Ishikawa (cell line): ENCODE data around the gene ALDH18A1.

Experiments
- EGR1 ChIP-seq: IDR thresholded peaks from 2 replicates; pipeline ENCODE4 v1.6.1; 2012
- TAF1 ChIP-seq: IDR thresholded peaks from 2 replicates; pipeline ENCODE4 v1.6.1; 2012; ENCODE audit warnings: low read depth, mild to moderate bottlenecking
- ZBTB7A ChIP-seq: IDR thresholded peaks from 2 replicates; pipeline ENCODE4 v1.6.1; 2012; ENCODE audit warnings: low read depth
- TF ChIP-seq, protein P1 (sequence below): IDR thresholded peaks from 2 replicates; pipeline ENCODE4 v1.6.1; 2012

DNA sequence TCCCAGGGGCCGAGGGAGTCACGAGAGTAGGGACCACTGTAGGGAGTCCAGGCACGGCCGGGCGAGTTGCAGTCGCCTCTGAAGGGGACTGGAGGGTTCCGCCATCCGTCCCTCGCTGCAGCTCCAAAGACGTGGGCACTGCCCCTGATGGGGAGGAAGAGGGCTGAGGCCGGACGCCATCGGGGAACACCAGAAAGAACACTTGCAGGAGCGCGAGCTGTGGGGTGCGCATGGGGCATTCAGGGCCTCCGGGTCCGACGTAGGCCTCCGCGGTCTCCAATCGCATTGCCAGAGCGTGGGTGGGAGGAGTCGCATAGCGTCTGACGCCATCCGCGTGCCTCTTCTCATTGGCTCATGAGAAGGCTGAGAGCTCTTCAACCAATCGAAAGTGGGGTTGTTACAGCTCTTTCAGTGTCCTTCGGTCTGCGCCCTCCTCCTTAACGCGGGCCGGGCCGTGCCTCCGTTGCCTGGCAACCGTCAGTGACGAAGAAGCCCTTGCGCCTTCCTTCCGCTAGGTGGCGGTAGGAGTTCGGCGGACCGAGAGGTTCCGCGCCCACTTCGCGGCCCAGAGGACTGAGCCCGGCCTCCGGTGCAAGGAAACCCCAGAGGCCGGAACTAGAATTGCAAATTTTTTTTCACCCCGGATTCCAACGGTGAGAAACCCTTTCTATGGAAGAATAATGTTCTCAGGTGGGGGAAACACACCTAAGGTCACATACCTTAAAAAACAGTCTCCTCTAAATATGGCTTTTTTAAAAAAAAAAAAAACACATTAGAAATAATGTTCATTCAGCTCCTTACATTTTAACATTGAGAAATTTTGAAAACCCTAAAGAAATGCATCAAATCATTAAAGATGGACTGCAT, 37.4 kb upstream of the ALDH18A1 start, which contains the start of gene TCTN3:
- TF ChIP-seq TAF1 (peak; percentile 74), EGR1 (peak; percentile 78), ZBTB7A (no peak)
- TF ChIP-seq, protein P1, sequence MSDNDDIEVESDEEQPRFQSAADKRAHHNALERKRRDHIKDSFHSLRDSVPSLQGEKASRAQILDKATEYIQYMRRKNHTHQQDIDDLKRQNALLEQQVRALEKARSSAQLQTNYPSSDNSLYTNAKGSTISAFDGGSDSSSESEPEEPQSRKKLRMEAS, result peak; percentile 83
